Choroid plexus epithelial cell (primary cell): Measurements from ENCODE around the gene AIP.

Experiments
- DNase-seq: peaks from one replicate; pipeline ENCODE4 v3.0.0-alpha.2; 2010; ENCODE audit warnings: low read depth
- H3K4me3 ChIP-seq: 2 replicates; pipeline ENCODE4 v1.5.1; 2011; ENCODE audit warnings: low read depth, mild to moderate bottlenecking, control low read depth, low read length, moderate library complexity
- TF ChIP-seq, protein P1 (sequence below): conservative IDR thresholded peaks from 2 replicates; pipeline ENCODE4 v1.5.1; 2011; ENCODE audit warnings: low read depth, mild to moderate bottlenecking, control low read depth, inconsistent platforms, low read length, moderate library complexity

Gene AIP

DNA sequence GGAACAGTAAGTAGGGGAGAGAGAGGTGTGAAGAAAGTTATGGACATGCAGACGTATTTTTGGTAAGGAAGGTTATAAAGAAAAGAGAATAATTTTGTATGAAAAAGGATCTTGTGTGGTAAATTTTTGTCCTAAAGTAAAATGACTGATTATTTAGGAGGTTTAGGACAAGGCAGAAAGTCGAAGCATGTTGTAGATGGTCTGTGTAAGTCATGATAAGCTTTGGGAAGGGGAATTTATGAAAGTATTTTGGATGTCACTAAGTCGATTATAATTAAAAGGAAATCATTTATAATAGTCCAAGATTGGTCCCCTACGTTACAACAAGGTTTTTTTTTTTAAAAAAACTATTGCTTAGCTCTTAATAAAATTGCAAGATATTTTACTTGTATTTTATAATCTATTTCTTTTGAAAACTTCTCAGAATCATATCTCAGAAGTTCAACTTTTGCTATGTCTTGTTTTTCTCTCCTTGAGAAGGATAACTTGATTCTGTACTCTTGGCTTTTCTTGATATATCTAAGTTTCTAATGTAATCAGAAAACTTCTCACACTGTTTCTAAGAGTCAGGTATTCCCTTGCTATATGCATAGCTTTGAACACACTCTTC is 51.3 kb downstream of the AIP start:
- DNase-seq = no peak
- no peak overlapping the region for H3K4me3 ChIP-seq
- TF ChIP-seq, protein P1, sequence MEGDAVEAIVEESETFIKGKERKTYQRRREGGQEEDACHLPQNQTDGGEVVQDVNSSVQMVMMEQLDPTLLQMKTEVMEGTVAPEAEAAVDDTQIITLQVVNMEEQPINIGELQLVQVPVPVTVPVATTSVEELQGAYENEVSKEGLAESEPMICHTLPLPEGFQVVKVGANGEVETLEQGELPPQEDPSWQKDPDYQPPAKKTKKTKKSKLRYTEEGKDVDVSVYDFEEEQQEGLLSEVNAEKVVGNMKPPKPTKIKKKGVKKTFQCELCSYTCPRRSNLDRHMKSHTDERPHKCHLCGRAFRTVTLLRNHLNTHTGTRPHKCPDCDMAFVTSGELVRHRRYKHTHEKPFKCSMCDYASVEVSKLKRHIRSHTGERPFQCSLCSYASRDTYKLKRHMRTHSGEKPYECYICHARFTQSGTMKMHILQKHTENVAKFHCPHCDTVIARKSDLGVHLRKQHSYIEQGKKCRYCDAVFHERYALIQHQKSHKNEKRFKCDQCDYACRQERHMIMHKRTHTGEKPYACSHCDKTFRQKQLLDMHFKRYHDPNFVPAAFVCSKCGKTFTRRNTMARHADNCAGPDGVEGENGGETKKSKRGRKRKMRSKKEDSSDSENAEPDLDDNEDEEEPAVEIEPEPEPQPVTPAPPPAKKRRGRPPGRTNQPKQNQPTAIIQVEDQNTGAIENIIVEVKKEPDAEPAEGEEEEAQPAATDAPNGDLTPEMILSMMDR = no peak

DNA sequence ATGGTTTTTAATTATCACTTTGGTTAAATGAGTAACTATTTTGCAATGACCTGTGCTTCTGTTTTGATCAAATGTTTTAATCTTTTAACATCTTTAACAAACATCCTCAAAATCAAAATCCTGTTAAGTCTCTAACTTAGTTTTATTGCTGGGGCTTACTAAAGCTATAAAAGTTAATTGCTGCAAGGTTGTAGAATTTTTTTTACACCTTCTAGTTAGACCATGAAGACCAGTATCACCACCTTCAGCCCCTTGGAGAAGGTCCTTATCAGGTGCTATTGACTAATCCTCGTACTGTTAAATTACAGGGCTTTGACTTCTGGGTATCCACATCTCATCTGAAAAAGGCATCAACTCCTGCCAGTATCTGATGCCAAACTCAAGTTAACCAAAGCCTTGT is 52.7 kb downstream of the AIP start:
- TF ChIP-seq, protein P1 = no peak
- DNase-seq = no peak
- H3K4me3 ChIP-seq = no peak overlapping the region

DNA sequence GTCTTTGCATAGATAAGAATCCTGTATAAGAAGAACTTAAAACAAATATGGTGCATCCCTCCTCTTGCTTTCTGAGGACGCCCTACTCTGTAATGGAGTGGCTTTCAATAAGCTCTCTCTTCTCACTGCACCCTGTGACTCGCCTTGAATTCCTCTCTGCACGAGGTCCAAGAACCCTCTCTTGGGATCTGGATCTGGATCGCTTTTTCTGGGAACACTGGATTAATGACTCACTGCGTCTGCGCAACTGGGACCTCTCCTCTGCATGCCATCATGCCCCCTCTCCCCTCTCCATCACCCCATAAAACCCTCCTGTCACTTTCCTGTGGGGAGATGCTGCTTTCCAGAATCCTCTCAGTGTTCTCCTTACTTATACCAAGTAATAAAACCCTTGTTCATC is 55.5 kb downstream of the AIP start:
- no peak overlapping the region for H3K4me3 ChIP-seq
- DNase-seq = no peak
- TF ChIP-seq, protein P1 = no peak

DNA sequence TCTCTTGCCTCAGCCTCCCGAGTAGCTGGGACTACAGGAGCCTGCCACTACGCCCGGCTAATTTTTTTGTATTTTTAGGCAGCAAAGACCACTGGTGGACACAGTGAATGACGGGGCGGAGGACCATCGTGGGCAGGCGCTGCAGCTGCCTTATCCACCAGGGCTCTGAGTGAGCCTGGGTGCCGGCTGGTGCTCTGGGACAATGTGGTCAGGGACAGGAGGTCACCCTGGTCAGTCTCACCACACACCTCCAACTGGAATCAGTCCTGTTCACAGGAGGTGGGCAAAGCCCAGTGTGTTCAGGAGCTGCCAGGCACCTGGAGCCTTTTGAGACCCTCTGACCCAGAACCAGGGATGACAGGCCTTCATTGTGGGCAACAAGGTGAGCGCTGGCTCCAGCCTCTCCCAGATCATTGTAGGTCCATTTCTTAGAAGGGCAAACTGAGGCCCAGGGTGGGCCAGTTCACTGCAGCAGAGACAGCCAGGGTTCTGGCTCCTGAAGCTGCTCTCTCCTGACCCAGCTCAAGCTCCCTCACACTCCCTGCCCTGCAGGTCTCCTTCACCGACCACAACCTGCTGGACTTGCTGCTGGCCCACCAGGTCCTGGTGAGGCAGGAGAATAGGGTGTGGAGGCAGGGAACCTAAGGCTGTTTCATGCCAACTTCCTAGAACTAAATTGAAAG is 56.1 kb downstream of the AIP start:
- no peak for DNase-seq
- TF ChIP-seq, protein P1 = no peak
- no peak overlapping the region for H3K4me3 ChIP-seq

DNA sequence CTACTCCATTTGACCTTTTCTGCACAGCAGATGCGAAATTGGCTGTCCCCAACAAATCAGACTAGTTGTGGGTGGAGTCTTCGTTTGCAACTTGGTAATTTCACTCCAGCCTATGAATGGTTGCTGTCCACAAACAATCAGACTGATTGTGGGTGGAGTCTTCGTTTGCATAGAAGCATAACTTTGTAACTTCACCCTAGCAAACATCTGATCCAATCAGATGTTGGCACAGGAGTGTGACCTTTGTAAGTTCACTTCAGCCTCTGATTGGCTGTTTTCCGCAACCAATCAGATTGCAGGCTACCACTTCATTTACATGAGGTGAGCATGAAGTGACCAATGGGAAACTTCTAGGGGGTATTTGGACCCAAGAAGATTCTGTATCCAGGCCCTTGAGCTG is 56.7 kb downstream of the AIP start:
- TF ChIP-seq, protein P1 = no peak
- DNase-seq = no peak
- no peak overlapping the region for H3K4me3 ChIP-seq
